B cell (primary cell): ENCODE data around the gene MT4.

Experiments
- CTCF ChIP-seq: fragments of 200-600 bp; IDR thresholded peaks from one replicate; pipeline ENCODE4 v1.8.0; 2022; ENCODE audit warnings: antibody characterized with exemption, mild to moderate bottlenecking
- EZH2 ChIP-seq: IDR thresholded peaks from 2 replicates; pipeline ENCODE4 v1.6.1; 2012; ENCODE audit warnings: borderline replicate concordance, low read depth, mild to moderate bottlenecking, moderate library complexity, low read length; ENCODE audit not compliant: insufficient read depth, poor library complexity, severe bottlenecking

GRCh38 chr16:56571525-56571924 is 6.7 kb downstream of the MT4 start:
- TF ChIP-seq CTCF (no peak), EZH2 (no peak)
